T-helper 22 cell (primary cell): Measurements from ENCODE around the gene GPR148.
A peak's percentile ranks its signal among the peaks of the same experiment; 100 is the strongest.
"Not testable (repeated sequence)": the region's sequence is repeated elsewhere in the genome, so short reads cannot be mapped to it uniquely, and the experiment has no call there.

ENCODE experiments used
- DNase-seq: peaks from one replicate; pipeline ENCODE4 v3.0.0-alpha.2; 2020; ENCODE audit warnings: low read depth

Gene GPR148, protein sequence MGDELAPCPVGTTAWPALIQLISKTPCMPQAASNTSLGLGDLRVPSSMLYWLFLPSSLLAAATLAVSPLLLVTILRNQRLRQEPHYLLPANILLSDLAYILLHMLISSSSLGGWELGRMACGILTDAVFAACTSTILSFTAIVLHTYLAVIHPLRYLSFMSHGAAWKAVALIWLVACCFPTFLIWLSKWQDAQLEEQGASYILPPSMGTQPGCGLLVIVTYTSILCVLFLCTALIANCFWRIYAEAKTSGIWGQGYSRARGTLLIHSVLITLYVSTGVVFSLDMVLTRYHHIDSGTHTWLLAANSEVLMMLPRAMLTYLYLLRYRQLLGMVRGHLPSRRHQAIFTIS

DNA sequence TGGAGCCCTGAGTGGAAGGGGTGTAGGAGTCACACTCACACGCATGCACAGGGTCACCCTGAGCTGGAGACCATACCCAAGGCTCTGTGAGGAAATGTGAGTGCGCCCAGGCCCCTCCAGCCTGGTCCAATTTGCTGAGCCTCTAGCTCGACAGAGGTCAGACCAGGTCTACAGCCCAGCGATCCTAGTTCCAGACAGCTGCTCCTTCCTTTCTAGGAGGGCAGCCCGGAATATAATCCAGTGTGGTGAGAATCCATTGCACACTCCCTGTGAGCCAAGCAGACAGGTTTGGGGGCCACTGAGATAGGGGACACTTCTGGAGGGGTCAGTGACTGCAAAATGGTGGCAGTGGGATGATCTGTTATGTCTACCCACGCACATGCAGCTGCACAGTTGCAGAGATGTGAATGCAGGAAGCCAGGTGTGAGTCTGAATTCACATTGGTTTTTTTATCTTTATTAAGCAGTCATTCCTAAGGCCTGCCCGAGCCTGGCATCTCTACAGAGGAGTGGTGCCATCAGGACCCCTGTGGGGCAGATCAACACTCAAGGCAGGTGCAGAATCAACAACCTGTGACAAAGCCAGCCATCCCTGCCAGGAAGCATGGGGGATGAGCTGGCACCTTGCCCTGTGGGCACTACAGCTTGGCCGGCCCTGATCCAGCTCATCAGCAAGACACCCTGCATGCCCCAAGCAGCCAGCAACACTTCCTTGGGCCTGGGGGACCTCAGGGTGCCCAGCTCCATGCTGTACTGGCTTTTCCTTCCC, at the start of gene GPR148:
Gene GPR148, plus strand, starts transcription at position 522 of the 768 bp plus-strand sequence. Its CDS starts 82 bp downstream, at position 604.
- no peak for DNase-seq

DNA sequence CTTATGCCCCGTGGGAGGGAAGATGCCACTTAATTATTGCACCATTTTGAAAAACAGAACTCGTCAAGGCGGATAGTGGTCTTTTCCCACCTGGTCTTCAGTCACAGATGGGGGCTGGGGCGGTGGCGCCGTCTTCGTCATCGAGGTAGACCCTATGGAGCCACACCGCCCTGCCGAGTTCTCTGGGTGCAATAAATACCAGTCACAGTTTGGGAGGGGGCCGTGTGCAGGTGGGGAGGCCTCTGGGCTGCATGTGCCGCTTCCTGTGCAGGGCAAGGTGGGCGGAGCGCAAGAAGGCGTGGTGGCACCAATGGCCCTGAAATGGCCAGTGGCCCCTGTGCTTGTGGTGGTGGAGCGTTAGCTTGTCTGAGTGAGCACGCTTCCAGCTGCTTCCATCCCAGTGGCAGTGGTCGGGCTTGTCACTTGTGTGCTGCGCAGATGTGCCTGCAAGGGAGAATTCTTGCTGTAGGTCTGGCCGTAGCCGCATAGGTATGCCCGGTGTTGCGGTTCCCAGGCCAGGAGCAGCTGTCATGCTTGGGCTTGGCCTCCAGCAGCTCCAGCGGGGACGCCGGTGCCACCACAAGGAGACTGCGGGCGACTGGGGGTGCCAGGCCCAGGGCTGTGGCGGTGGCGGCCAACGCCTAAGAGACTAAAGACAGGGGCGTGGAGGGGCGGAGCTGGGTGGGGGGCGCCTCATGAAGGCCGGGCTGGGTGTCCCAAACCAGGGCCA, 36.7 kb upstream of the GPR148 start:
- not testable (repeated sequence) for DNase-seq

DNA sequence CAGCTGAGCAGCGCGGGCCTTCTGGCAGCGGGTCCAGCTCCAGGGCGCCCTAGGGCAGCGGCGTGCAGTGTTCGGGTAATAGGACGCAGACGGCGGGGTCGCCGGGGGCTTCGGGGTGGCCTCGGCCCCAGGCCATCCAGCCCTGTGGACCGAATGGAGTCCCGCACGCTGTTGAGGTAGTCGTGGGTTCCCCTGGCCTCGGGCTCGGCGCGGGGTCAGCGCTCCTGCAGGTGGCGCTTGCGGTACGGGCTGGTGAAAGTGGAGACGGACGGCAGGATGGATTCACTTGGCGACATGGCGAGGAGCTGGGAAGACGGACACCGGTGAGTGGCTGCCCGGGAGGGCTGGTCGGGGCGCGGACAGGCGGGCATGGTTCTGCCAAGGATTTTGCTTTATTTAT, 35.4 kb upstream of the GPR148 start:
- not testable (repeated sequence) for DNase-seq

DNA sequence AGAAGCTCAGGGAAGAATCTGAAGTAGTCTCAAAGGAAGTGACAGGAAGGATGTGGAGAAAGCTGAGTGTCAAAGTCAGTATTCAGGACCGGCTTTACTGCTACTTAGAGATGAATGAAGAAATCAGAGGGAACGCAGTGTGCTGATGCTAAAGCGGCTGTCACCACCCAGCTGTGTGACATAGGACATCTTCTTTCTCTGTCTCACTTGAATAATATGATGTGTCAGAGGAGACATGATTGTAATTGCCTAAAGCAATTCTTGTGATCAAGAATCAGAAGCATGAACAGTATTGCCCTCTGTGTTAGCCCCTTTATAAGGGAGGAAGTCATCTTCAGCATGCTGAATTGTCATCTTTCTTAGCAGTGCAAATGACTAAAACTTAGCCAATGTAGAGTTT, 25.6 kb upstream of the GPR148 start:
- not testable (repeated sequence) for DNase-seq

DNA sequence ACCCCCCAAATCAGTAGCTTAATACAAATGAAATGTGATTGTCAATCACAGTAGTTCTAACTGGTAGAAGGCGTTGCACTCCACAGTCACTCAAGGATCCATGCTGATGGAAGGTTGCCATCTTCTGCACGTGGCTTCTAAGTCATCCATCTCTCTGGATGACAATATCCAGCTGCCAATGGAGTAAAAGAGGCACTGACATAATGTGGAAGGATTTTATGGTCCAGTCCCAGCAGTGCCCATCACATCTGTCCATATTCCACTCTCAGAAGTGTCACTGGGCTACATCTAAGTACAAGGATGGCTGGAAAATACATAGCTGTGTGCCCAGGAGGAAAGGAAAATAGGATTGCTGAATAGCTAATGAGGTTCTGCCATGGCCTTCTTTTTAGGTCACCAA, 14.1 kb upstream of the GPR148 start:
- DNase-seq: not testable (repeated sequence)

DNA sequence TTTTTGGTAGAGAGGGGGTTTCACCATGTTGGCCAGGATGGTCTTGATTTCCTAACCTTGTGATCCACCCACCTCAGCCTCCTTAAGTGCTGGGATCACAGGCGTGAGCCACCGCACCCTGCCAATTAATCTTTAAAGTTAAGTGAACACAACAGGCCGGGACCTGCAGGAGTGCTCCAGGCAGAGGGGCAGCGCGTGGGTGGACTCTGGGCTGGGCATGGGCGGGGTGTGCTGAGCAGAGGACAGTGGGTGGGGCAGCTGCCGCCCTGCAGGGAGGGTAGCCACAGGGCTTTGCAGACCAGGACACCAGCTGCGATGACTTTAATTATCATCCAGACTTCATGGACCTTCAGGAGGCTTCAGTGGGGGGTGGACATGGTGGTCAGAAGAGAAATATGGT, 8.8 kb upstream of the GPR148 start:
- DNase-seq: no peak

DNA sequence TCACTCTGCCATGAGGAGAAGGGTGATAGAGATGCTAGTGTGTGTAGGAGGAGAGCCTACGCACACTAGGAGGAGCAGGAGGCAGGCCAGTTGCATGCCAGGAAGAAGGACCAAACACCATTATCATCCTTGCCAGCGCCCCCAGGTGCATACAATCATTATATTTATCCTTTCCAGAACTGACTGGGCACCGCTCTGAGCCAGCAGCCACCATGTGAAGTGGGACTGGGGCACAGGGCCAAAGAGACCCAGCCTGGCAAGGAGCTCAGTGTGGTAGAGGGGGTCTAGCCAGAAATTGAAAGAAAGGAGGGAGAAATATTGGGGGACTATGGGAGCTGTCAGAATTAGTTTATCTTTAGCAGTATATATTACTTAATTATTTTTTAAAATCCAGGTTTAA, 8.3 kb upstream of the GPR148 start:
- DNase-seq: no peak

DNA sequence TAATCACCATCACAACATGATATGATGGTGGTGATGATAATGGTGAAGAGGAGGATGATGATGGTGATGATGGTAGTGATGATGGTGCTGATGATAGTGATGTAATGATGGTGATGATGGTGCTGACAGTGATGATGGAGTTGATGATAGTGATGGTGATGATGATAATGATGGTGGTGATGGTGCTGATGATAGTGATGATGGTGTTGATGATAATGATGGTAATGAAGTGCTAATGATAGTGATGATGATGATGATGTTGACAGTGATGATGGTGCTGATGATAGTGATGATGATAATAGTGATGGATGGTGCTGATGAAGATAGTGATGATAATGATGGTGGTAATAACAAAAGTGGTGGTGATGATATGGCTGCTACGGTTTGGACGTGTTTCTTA, 4.4 kb upstream of the GPR148 start:
- no peak for DNase-seq

DNA sequence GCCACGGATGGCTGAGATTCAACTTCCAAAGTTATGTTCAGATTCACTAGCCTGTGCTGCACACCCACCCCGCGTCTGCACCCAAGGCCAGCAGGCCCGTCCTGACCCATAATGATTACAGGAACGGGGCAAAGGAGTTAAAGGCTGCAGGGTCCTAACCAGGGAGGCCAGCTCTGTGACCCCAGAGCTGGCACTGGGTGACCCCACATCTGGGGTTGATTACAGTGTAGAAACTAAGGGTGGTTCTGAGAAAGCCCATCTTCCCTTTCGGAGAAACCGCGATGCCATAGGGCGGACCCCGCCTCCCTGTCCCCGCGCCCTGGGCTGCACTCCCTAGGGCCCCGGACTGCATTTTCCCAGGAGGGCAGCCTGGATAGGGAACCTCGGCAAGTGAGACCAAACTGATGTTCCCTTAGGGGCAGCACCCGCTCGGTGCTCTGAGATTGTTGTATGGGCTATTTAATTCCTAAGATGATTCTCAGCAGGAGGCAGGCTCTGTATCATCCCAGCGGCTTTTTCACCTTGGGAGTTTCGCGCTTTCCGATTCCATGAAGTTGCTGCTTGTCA, 2.2 kb upstream of the GPR148 start:
- DNase-seq: no peak

DNA sequence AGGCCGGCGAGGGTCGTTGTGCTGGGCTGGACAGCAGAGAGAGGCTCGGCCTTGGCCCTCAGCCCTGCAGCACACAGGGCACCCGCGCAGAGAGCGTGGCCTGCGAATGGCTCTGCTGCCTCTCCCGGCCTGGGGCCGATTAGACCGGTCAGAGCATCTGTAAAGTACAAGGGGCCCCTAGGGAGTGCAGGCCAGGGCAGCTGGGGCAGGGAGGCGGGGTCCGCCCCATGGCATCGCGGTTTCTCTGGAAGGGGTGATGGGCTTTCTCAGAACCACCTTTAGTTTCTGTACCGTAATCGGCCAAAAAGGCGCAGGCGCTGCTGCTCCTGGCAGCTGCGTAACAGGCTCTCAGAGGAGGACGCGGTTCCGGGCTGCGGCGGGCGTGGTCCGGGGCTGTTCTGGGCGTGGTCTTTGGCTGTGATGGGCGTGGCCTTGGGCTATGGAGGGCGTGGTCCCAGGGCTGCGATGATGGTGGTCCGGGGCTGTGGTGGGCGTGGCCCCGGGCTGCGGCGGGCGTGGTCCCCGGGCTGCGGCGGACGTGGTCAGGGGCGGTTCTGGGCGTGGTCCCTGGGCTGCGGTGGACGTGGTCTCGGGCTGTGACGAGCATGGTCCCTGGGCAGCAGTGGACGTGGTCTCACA, 1.5 kb upstream of the GPR148 start:
- peak; percentile 80 for DNase-seq

DNA sequence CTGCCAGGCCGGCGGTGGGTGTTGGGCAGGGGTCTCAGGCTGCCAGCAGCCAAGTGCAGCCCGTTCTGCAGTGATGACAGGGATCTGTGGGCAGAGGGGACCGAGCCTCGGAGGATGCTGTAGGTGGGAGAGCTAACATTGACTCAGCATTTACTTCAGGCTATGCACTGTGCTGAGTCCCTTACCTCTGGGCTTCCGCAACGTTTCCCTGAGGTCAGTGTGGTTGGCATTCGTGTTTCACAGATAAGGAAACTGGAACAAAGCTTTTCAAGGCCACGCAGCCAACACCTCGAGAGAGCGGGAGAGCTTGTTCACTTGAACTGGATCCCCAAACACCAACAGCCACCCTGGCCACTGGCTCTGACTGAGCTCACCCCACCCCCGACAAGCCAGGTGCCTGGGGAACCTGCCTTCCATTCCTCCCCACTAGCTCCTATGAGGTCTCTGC, 839 bp upstream of the GPR148 start:
- peak; percentile 43 for DNase-seq

DNA sequence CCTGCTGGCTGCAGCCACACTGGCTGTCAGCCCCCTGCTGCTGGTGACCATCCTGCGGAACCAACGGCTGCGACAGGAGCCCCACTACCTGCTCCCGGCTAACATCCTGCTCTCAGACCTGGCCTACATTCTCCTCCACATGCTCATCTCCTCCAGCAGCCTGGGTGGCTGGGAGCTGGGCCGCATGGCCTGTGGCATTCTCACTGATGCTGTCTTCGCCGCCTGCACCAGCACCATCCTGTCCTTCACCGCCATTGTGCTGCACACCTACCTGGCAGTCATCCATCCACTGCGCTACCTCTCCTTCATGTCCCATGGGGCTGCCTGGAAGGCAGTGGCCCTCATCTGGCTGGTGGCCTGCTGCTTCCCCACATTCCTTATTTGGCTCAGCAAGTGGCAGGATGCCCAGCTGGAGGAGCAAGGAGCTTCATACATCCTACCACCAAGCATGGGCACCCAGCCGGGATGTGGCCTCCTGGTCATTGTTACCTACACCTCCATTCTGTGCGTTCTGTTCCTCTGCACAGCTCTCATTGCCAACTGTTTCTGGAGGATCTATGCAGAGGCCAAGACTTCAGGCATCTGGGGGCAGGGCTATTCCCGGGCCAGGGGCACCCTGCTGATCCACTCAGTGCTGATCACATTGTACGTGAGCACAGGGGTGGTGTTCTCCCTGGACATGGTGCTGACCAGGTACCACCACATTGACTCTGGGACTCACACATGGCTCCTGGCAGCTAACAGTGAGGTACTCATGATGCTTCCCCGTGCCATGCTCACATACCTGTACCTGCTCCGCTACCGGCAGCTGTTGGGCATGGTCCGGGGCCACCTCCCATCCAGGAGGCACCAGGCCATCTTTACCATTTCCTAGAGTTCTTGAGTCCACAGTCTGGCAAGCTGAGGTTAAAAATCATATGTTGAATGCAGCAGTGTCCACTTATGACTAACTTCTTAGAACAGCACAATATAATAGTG, 741 bp downstream of the GPR148 start:
- no peak for DNase-seq

DNA sequence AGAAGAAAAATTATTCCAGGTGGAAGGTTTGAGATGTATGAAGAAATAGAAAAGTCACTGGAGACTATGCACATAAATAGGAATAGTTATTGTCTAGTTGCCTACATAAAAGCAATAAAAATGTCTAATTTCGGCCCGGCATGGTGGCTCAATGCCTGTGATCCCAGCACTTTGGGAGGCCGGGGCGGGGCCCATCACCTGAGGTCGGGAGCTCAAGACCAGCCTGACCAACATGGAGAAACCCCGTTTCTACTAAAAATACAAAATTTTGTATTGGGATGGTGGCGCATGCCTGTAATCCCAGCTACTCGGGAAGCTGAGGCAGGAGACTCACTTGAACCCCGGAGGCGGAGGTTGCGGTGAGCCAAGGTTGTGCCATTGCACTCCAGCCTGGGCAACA, 3.4 kb downstream of the GPR148 start:
- not testable (repeated sequence) for DNase-seq

DNA sequence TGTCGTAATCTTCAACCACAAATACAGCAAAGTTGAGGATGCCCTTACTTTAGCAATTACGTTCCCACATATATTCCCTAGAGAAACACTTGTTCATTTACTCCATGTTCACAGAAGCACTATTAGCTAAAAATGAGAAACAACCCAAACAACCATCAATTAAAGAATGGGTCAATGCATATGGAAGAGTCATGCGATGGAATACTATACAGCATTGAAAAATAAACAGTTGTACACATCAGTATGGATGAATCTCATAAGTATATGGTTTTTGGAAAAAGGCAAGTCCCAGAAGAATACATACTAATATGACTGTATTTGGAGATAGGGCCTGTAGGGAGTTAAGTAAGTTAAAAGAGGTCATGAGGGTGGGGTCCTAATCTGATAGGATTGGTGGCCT, 6.3 kb downstream of the GPR148 start:
- no peak for DNase-seq

DNA sequence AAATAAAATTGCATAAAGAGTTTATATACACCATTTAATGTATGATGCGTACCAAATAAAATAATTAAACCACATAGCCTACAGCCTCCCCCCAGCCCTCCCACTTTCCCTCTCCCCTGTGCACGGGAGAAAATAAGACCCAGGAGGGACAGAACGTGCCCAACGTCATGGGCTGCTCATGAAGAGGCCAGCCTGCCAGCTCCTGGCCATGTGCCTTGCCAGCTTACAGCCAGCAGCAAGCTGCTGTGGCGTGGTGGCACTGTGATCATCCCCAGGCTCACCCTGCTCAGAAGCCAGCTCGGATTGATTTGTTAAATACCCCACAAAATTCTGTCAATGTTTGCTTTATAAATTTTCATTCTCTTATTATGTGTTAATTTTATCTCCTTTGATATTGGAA, 7.6 kb downstream of the GPR148 start:
- no peak for DNase-seq

DNA sequence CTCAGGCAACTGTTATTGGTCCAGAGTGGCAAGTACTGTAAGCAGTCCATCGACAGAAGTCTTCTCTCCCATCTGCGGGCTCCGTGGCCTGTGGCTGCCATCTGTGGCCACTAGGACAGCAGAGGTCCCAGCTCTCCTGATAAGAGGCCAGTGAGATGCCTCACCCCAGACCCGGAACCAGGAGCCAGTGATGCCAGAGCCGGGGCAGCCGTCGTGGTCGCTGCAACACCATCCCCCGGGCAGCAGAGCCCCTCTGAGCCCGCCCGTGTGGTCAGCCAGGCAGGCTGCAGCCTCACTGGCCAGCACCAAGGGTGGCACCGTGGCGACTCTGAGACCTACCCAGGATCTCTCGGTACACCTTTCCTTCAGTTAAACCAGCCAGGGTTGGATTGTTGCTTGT, 8.7 kb downstream of the GPR148 start:
- DNase-seq: no peak

DNA sequence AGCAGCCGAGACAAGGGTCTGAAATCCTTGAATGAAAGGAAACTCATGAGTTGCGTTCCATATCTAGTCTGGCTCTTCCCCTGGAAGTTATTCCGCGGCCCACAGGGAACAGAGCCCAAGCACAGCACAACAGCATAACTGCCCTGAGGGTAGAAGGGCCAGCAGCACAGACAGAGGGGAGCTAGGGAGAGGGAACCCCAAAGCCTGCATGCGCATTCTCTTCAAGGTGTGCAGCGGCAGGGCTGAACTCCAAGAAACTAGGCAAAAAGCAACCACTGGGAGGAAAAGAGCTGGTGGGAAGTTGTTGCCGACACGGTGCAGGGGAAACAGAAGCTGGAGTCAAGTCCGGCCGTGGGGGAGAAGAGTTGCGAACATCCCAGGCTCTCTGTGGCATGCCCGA, 11.8 kb downstream of the GPR148 start:
- DNase-seq: no peak

DNA sequence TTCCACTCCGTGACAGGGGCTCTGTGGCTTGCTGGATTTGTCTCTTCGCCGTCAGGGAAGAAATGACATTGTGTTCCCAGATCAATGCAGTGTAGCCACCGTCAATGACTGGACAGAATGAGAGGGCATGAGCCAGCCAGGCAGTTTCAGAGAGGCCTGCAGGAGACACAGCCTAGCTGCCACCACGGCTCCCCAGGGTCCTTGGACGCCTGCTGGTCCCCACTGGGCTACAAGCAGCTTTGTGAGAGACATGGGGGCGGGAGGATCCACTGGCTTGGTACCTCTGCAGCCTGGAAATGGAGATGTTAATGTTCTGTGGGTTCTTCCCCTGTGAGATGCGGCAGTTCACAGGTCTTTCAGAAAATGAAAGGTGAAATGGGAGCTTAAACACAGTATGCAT, 14.4 kb downstream of the GPR148 start:
- DNase-seq: no peak

DNA sequence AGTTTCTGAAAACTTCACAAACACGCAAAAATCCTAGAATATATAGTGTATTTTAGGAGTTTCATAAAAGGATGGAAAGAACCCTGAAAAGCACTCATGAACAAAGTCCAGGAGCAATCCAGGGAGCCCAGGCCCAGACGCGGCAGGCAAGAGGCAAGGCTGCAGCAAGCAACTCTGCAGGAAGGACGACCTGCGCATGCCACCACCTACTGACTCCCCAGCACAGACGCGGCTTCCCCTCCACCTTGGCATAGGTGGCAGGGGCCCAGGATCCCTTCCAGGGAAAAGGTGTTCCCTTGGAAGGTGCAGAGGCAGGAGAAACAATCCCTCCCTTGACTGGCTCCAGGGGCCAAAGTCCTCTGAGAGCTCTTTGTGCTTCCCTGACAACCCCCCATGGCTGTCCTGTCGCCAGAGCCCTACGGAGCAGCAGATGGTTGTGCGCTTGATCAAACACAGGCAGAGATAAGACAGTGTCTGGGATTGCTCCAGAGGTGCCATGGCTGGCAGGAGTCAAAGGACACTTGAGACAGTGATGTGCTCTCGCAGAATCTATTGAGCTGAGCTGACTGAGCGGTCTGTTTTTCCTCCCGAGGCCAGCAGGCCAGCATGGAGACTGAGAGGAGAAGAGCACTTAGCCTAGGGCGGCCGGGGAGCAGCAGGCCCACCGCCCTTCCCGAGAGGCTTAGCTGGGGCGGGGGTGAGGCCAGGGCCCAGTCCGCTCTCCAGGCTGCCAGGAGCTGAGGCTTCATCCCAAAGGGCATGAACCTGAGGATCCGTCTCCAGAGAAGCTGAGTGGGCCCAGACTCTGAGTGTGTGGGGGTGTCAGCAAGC, 15.6 kb downstream of the GPR148 start:
- no peak for DNase-seq

DNA sequence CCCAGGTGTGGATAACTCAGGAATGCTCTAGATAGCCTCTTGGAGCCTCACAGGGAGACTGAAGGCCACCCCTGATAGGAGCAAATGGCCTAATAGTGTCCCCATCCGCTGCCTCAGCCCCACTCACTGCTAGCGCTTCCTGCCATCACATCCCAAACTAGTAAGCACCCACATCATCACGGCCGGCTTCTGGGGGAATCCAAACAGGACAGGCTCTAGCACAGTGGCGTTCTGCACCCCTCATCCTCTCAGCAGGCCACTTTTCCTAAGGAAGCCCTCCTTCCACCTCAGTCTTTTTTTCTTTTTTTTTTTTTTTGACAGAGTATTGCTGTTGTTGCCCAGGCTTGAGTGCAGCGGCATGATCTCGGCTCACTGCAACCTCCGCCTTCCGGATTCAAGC, 20.2 kb downstream of the GPR148 start:
- no peak for DNase-seq
